Ovary (tissue), 9 donors: Measurements from ENCODE around the gene SHKBP1. TPM values are rescaled to one million over a fixed set of nuclear protein-coding genes. Genes with fewer than 3 reads are reported as not detected.

Source experiments
- DNase-seq, 5 donors: peaks; one replicate each; pipeline ENCODE4 v3.0.0-alpha.2; 2019 to 2020
- H3K27ac ChIP-seq, 2 donors: fragments of 200-600 bp; one replicate each; pipeline versions ENCODE4 v1.5.1 to v1.8.0; 2019 to 2022
- H3K27me3 ChIP-seq: fragments of 200-600 bp; one replicate; pipeline ENCODE4 v1.8.0; 2022
- H3K36me3 ChIP-seq: fragments of 200-600 bp; sonication (generic); one replicate; pipeline ENCODE4 v1.5.1; 2019
- H3K4me1 ChIP-seq: one replicate; pipeline ENCODE4 v1.8.1; 2013; ENCODE audit warnings: mild to moderate bottlenecking, moderate library complexity; ENCODE audit not compliant: insufficient read depth
- H3K4me3 ChIP-seq: fragments of 200-600 bp; sonication (generic); one replicate; pipeline ENCODE4 v1.5.1; 2017
- H3K9me3 ChIP-seq, 2 donors: fragments of 200-600 bp in 1 of 2; sonication (generic) in 1 of 2; one replicate each; pipeline versions ENCODE4 v1.5.1 to v1.8.1; 2013 to 2019; ENCODE audit warnings: mild to moderate bottlenecking in 1 of 2, moderate library complexity in 1 of 2
- EP300 ChIP-seq: sonication (generic); formaldehyde crosslinking; IDR thresholded peaks from one replicate; pipeline ENCODE4 v1.6.1; 2017; ENCODE audit warnings: antibody characterized with exemption
- POLR2A ChIP-seq: fragments of 450-650 bp; IDR thresholded peaks from one replicate; pipeline ENCODE4 v1.6.1; 2017; ENCODE audit warnings: antibody characterized with exemption, mild to moderate bottlenecking, moderate library complexity
- WGBS, 3 donors: extraction: QIAGEN DNeasy Blood & Tissue Kit in 1 of 3; methylation state at CpG; one replicate each; pipeline versions ENCODE4 v1.1.5 to v1.1.7; 2013 to 2017; 5-methylcytosine and 5-hydroxymethylcytosine counted together
- intact Hi-C, 4 donors: fragments of 100-400 bp; cut with DNase I; formaldehyde crosslinking; loops; one replicate each; pipeline versions ENCODE4 v1.11.0 to v1.15.1; 2022 to 2023
- polyA plus RNA-seq, 2 donors: library from polyadenylated mRNA; stranded (reverse); fragments of 200-250 nt in 1 of 2; fragments of 350-450 nt in 1 of 2; fragmentation: Illumina TruSeq in 1 of 2; extraction: RNeasy Lipid Tissue Mini Kit (QIAGEN cat#74804) in 1 of 2; gene quantifications; one replicate each; pipeline ENCODE4 v1.2.3, GENCODE V29; 2013 to 2014
- total RNA-seq, 7 donors: library from RNA; depleted of rRNA in 2 of 7; stranded (reverse); fragments of >200 nt in 2 of 7; fragmentation: NEBNext Ultra II Directional in 3 of 7; extraction: Animal tissue kit (Norgen Biotek cat#: 25700) in 3 of 7; gene quantifications; one replicate each; pipeline versions ENCODE4 v1.1.0 to v1.2.4, GENCODE V29; 2016 to 2023
- TF ChIP-seq, protein P1 (sequence below), 3 donors: fragments of 450-650 bp in 2 of 3; fragments of 200-600 bp in 1 of 3; IDR thresholded peaks; one replicate each; pipeline versions ENCODE4 v1.5.1 to v1.8.0; 2016 to 2022; ENCODE audit warnings: antibody characterized with exemption in 3 of 3, mild to moderate bottlenecking in 1 of 3
- donor health status: DM: no; HTN: no; CAD: no; lungs with moderate emphysema.
- donor health status: DM: no; HTN: no; CAD: no.
- donor health status: Bipolar disorder and iron deficiency.
- donor health status: DM: yes; HTN: yes; CAD: no.
- donor health status: DM: no; HTN: no; CAD: no.
- donor health status: DM: yes; HTN: yes; CAD: no.

The SHKBP1 gene
- total and polyA plus RNA-seq, 9 donors: 16.3 to 48.7 (median 33.8) TPM

DNA sequence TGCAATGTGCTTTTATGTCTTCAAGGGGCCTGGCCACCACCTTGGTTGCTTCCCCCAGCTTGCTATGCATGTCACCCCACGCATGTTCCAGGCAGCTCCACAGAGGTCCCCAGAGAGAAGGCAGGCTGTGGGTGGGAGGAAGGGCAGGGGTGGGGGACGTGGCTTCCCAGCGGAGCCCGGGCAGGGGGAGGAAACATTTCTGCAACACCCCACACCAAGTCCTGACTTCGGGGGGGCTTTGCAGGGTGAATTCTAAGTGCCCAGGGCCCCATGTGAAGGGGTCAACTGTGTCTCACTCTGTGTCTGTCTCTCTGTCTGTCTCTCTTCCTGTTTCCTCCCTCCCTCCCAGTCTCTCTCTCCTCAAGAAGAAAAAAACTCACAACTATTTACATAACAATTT lies 64.1 kb downstream of the SHKBP1 start:
- H3K4me1 ChIP-seq: peaks cover 4% of the 10 kb centered on the region
- no peaks in the 10 kb centered on the region for H3K9me3 ChIP-seq
- TF ChIP-seq EP300: no peak
- TF ChIP-seq, protein P1, sequence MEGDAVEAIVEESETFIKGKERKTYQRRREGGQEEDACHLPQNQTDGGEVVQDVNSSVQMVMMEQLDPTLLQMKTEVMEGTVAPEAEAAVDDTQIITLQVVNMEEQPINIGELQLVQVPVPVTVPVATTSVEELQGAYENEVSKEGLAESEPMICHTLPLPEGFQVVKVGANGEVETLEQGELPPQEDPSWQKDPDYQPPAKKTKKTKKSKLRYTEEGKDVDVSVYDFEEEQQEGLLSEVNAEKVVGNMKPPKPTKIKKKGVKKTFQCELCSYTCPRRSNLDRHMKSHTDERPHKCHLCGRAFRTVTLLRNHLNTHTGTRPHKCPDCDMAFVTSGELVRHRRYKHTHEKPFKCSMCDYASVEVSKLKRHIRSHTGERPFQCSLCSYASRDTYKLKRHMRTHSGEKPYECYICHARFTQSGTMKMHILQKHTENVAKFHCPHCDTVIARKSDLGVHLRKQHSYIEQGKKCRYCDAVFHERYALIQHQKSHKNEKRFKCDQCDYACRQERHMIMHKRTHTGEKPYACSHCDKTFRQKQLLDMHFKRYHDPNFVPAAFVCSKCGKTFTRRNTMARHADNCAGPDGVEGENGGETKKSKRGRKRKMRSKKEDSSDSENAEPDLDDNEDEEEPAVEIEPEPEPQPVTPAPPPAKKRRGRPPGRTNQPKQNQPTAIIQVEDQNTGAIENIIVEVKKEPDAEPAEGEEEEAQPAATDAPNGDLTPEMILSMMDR (IDR thresholded peaks at IDR 0.05): no peak
- TF ChIP-seq POLR2A: no peak
- DNase-seq: peak in 2 of 5 donors; percentile 40 to 50
- H3K4me3 ChIP-seq: no peak overlapping the region
- no peaks in the 10 kb centered on the region for H3K36me3 ChIP-seq
- no peak overlapping the region for H3K27ac ChIP-seq
- 5 to 7% (median 5%) methylated on average over 5 of the region's 5 CpGs for WGBS, 3 donors
- intact Hi-C loops: no loop called here
- H3K27me3 ChIP-seq: no peaks in the 10 kb centered on the region

Other genes starting within 250 kb of the SHKBP1 start
- 10 to 100 TPM in 5 of 7 donors, 1 to 10 TPM in 2; 7.7 to 15.8 (median 12.7) TPM for gene C19orf47, start 228.5 kb upstream of the SHKBP1 start, total RNA-seq
- gene C19orf47, start 228.5 kb upstream of the SHKBP1 start, polyA plus RNA-seq: 10 to 100 TPM in 1 of 2 donors, 1 to 10 TPM in 1; 3.5 to 12.2 TPM
- 100 to 1,000 TPM; 173 to 301 (median 220) TPM for gene PLD3, start 228.2 kb upstream of the SHKBP1 start, total RNA-seq
- 100 to 1,000 TPM; 120 to 200 TPM for gene PLD3, start 228.2 kb upstream of the SHKBP1 start, polyA plus RNA-seq
- under 1 TPM in 4 of 7 donors, not detected in 3; 0.11 to 0.35 (median 0.13) TPM for gene HIPK4, start 186.7 kb upstream of the SHKBP1 start, total RNA-seq
- under 1 TPM in 1 of 2 donors, not detected in 1; 0.28 TPM for gene HIPK4, start 186.7 kb upstream of the SHKBP1 start, polyA plus RNA-seq
- 1 to 10 TPM; 2.8 to 8.8 (median 6.9) TPM for gene PRX, start 163.5 kb upstream of the SHKBP1 start, total RNA-seq
- gene PRX, start 163.5 kb upstream of the SHKBP1 start, polyA plus RNA-seq: 1 to 10 TPM; 1.7 to 8.4 TPM
- gene SERTAD1, start 150.9 kb upstream of the SHKBP1 start, total RNA-seq: 10 to 100 TPM in 5 of 7 donors, 1 to 10 TPM in 2; 6.9 to 15.2 (median 11.5) TPM
- gene SERTAD1, start 150.9 kb upstream of the SHKBP1 start, polyA plus RNA-seq: 1 to 10 TPM; 2.3 to 7.3 TPM
- 10 to 100 TPM; 19.6 to 55.0 (median 39.2) TPM for gene SERTAD3, start 132.5 kb upstream of the SHKBP1 start, total RNA-seq
- gene SERTAD3, start 132.5 kb upstream of the SHKBP1 start, polyA plus RNA-seq: 10 to 100 TPM; 17.3 to 19.9 TPM
- gene BLVRB, start 111.1 kb upstream of the SHKBP1 start, total RNA-seq: 100 to 1,000 TPM in 2 of 7 donors, 10 to 100 TPM in 5; 64.0 to 135 (median 75.5) TPM
- gene BLVRB, start 111.1 kb upstream of the SHKBP1 start, polyA plus RNA-seq: 10 to 100 TPM; 16.8 to 88.5 TPM
- 10 to 100 TPM in 1 of 7 donors, 1 to 10 TPM in 6; 3.5 to 11.6 (median 7.3) TPM for gene SPTBN4, start 109.9 kb upstream of the SHKBP1 start, total RNA-seq
- gene SPTBN4, start 109.9 kb upstream of the SHKBP1 start, polyA plus RNA-seq: 1 to 10 TPM; 2.2 to 5.0 TPM
- 100 to 1,000 TPM; 214 to 840 (median 547) TPM for gene LTBP4, start 24.5 kb downstream of the SHKBP1 start, total RNA-seq
- gene LTBP4, start 24.5 kb downstream of the SHKBP1 start, polyA plus RNA-seq: 100 to 1,000 TPM; 152 to 488 TPM
- gene NUMBL, start 113.8 kb downstream of the SHKBP1 start, total RNA-seq: 10 to 100 TPM; 38.7 to 88.9 (median 69.3) TPM
- gene NUMBL, start 113.8 kb downstream of the SHKBP1 start, polyA plus RNA-seq: 10 to 100 TPM in 1 of 2 donors, 1 to 10 TPM in 1; 6.7 to 32.9 TPM
- 10 to 100 TPM; 24.0 to 51.2 (median 42.5) TPM for gene COQ8B, start 140.0 kb downstream of the SHKBP1 start, total RNA-seq
- 10 to 100 TPM in 1 of 2 donors, 1 to 10 TPM in 1; 8.3 to 41.5 TPM for gene COQ8B, start 140.0 kb downstream of the SHKBP1 start, polyA plus RNA-seq
- gene ITPKC, start 140.2 kb downstream of the SHKBP1 start, total RNA-seq: 100 to 1,000 TPM in 1 of 7 donors, 10 to 100 TPM in 6; 14.2 to 117 (median 22.4) TPM
- gene ITPKC, start 140.2 kb downstream of the SHKBP1 start, polyA plus RNA-seq: 10 to 100 TPM in 1 of 2 donors, 1 to 10 TPM in 1; 6.5 to 14.3 TPM
- 1 to 10 TPM; 2.1 to 6.5 (median 3.7) TPM for gene ACTMAP, start 173.6 kb downstream of the SHKBP1 start, total RNA-seq
- gene ACTMAP, start 173.6 kb downstream of the SHKBP1 start, polyA plus RNA-seq: 1 to 10 TPM; 3.0 to 6.4 TPM
- gene SNRPA, start 174.3 kb downstream of the SHKBP1 start, total RNA-seq: 10 to 100 TPM; 48.9 to 80.7 (median 72.4) TPM
- 10 to 100 TPM; 56.4 to 83.9 TPM for gene SNRPA, start 174.3 kb downstream of the SHKBP1 start, polyA plus RNA-seq
- 1 to 10 TPM in 5 of 7 donors, not detected in 2; 1.7 to 3.9 (median 2.6) TPM for gene MIA, start 198.6 kb downstream of the SHKBP1 start, total RNA-seq
- 1 to 10 TPM in 1 of 2 donors, not detected in 1; 1.9 TPM for gene MIA, start 198.6 kb downstream of the SHKBP1 start, polyA plus RNA-seq
- 10 to 100 TPM in 6 of 7 donors, 1 to 10 TPM in 1; 9.1 to 32.9 (median 19.3) TPM for gene RAB4B, start 201.4 kb downstream of the SHKBP1 start, total RNA-seq
- 10 to 100 TPM in 1 of 2 donors, 1 to 10 TPM in 1; 6.5 to 18.9 TPM for gene RAB4B, start 201.4 kb downstream of the SHKBP1 start, polyA plus RNA-seq
- gene EGLN2, start 222.3 kb downstream of the SHKBP1 start, total RNA-seq: 100 to 1,000 TPM in 4 of 7 donors, 10 to 100 TPM in 3; 61.5 to 121 (median 102) TPM
- gene EGLN2, start 222.3 kb downstream of the SHKBP1 start, polyA plus RNA-seq: 10 to 100 TPM; 43.6 to 82.7 TPM